HL-60 (cell line): ENCODE measurements around the gene TIMM23.
A peak's percentile ranks its signal among the peaks of the same experiment; 100 is the strongest.

Experiments
- DNase-seq, 2 experiments: peaks; one replicate each; pipeline ENCODE4 v3.0.0-alpha.2; 2010 to 2020; ENCODE audit warnings: low read depth in 1 of 2, low spot score in 1 of 2
- H3K27ac ChIP-seq: fragments of 250-450 bp; sonication (Bioruptor Pico); replicated peaks from 2 replicates; pipeline ENCODE4 v1.5.1; 2020; ENCODE audit warnings: mild to moderate bottlenecking, moderate library complexity
- H3K27me3 ChIP-seq: fragments of 250-450 bp; sonication (Bioruptor Pico); 2 replicates; pipeline ENCODE4 v1.5.1; 2021; ENCODE audit warnings: mild to moderate bottlenecking, moderate library complexity; ENCODE audit not compliant: insufficient read depth, poor library complexity, severe bottlenecking
- H3K4me3 ChIP-seq: replicated peaks from 2 replicates; pipeline ENCODE4 v1.5.1; 2011; ENCODE audit warnings: mild to moderate bottlenecking, control low read depth, low read length; ENCODE audit not compliant: insufficient read depth
- GABPA ChIP-seq: IDR thresholded peaks from 2 replicates; pipeline ENCODE4 v1.6.1; 2012; ENCODE audit warnings: low read depth
- POLR2AphosphoS5 ChIP-seq: IDR thresholded peaks from 2 replicates; pipeline ENCODE4 v1.6.1; 2012; ENCODE audit warnings: low read depth
- SPI1 ChIP-seq: IDR thresholded peaks from 2 replicates; pipeline ENCODE4 v1.6.1; 2012; ENCODE audit warnings: low read depth, mild to moderate bottlenecking, borderline replicate concordance
- TF ChIP-seq, protein P1 (sequence below): IDR thresholded peaks from one replicate; pipeline ENCODE4 v1.5.1; 2011; ENCODE audit warnings: low read length, control low read depth, inconsistent platforms; ENCODE audit not compliant: insufficient read depth
- TF ChIP-seq, protein P2 (sequence below): IDR thresholded peaks from 2 replicates; pipeline ENCODE4 v1.6.1; 2012; ENCODE audit warnings: low read depth; ENCODE audit not compliant: insufficient replicate concordance

TIMM23 gene

DNA sequence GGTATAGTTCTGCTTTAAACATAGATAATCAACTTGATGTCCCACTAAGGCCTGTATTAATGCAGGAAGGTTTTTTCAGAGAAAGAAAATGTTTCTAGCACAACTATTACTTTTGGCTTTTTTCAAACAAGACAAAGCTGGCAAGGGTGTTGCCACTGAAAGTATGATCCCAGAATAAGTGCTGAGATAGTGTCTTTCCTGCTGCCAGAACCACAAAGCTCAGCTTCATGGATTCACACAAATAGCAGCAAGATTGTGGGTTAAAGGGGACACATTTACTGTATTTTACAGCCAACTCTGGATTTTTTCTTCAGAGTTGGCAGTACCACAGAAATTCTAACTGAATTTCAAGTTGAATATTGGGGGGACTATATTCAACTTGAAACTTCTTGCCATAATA is 53.8 kb downstream of the TIMM23 start:
- DNase-seq: no peak
- TF ChIP-seq, protein P1, sequence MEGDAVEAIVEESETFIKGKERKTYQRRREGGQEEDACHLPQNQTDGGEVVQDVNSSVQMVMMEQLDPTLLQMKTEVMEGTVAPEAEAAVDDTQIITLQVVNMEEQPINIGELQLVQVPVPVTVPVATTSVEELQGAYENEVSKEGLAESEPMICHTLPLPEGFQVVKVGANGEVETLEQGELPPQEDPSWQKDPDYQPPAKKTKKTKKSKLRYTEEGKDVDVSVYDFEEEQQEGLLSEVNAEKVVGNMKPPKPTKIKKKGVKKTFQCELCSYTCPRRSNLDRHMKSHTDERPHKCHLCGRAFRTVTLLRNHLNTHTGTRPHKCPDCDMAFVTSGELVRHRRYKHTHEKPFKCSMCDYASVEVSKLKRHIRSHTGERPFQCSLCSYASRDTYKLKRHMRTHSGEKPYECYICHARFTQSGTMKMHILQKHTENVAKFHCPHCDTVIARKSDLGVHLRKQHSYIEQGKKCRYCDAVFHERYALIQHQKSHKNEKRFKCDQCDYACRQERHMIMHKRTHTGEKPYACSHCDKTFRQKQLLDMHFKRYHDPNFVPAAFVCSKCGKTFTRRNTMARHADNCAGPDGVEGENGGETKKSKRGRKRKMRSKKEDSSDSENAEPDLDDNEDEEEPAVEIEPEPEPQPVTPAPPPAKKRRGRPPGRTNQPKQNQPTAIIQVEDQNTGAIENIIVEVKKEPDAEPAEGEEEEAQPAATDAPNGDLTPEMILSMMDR: no peak
- TF ChIP-seq, protein P2, sequence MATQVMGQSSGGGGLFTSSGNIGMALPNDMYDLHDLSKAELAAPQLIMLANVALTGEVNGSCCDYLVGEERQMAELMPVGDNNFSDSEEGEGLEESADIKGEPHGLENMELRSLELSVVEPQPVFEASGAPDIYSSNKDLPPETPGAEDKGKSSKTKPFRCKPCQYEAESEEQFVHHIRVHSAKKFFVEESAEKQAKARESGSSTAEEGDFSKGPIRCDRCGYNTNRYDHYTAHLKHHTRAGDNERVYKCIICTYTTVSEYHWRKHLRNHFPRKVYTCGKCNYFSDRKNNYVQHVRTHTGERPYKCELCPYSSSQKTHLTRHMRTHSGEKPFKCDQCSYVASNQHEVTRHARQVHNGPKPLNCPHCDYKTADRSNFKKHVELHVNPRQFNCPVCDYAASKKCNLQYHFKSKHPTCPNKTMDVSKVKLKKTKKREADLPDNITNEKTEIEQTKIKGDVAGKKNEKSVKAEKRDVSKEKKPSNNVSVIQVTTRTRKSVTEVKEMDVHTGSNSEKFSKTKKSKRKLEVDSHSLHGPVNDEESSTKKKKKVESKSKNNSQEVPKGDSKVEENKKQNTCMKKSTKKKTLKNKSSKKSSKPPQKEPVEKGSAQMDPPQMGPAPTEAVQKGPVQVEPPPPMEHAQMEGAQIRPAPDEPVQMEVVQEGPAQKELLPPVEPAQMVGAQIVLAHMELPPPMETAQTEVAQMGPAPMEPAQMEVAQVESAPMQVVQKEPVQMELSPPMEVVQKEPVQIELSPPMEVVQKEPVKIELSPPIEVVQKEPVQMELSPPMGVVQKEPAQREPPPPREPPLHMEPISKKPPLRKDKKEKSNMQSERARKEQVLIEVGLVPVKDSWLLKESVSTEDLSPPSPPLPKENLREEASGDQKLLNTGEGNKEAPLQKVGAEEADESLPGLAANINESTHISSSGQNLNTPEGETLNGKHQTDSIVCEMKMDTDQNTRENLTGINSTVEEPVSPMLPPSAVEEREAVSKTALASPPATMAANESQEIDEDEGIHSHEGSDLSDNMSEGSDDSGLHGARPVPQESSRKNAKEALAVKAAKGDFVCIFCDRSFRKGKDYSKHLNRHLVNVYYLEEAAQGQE: no peak
- no peak for TF ChIP-seq GABPA
- no peak for TF ChIP-seq SPI1
- peak overlapping the region; percentile 16; the same call in 1 of the 2 replicates for H3K27ac ChIP-seq
- no peaks in the 10 kb centered on the region for H3K27me3 ChIP-seq
- H3K4me3 ChIP-seq: no peak overlapping the region

DNA sequence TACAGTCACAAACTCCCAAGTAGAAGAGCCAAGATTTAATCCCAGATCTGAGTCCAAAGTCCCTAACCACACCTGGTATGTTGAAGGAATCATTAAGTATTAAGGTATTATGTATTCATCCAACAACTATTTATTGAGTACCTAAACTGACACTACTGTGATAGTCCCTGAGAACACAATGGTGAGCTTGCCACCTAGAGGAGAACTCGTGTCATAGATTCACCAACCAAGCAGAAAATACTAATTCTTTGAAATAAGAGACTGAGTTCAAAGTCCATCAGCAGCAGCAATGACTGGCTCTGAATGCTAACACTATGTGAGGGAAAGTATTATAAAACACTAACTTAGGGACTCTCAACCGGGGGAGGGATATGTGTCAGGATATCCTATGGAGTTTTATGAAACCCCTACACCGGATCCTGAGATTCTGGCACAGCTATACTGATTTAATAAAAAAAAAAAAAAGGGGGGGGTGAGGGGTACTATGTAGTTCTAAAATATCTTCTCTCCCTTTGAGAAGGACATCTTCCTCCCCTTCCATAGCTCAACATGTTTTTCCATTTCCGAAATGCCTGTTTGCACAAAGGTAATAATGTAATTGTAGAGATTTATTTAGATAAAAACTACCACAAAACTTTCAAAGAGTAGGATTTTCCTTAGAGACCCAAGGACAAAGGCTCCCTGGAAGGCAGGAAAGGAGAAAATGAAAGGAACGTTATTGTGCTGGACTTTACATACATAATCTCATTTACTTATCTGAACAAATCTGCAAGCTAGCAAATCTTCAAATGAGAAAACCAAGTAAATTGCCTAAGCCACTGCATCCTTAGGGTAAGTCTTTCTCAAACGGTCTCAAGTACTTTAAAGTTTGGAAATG is 56.5 kb downstream of the TIMM23 start:
- DNase-seq: peak in 1 of 2 experiments; percentile 63
- Histone ChIP-seq H3K27me3 (no peaks in the 10 kb centered on the region), H3K27ac (peak overlapping the region; percentile 95), H3K4me3 (peak overlapping the region; percentile 82)
- TF ChIP-seq, protein P1: peak; percentile 50
- TF ChIP-seq GABPA (no peak), POLR2AphosphoS5 (peak; percentile 17; the same call in 1 of the 2 replicates), SPI1 (no peak)
- TF ChIP-seq, protein P2: no peak

DNA sequence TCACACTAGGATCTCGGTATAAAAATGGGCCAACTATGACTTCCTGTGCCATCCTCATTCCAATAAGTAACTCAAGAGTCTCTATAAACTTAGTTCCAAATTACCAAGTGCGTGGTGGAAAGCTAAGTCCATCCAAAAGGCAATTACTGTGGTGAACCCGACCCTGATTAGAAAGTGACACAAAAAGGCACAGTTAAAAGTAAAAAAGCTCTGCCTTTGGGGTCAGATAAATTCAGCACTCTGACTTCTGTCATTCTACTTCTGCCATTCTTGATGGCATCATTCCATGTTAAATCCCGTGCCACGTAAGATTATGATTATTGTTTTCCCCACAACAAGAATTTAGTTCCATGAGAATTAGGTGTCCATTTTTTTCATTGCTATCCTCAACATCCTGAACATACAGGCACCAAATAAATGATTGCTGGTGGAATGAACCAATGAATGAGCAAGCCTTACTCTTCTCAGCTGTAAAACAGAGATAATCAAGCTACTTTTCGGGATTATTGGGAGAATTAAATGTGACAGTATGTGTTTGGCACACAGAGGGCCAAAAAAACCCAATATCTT is 57.3 kb downstream of the TIMM23 start:
- Histone ChIP-seq H3K27me3 (no peaks in the 10 kb centered on the region), H3K27ac (peak overlapping the region; percentile 95), H3K4me3 (peak overlapping the region; percentile 82)
- no peak for DNase-seq
- 0 out of 2 replicates have a peak, but pooled peaks have one; percentile 19 for TF ChIP-seq POLR2AphosphoS5
- TF ChIP-seq GABPA: no peak

DNA sequence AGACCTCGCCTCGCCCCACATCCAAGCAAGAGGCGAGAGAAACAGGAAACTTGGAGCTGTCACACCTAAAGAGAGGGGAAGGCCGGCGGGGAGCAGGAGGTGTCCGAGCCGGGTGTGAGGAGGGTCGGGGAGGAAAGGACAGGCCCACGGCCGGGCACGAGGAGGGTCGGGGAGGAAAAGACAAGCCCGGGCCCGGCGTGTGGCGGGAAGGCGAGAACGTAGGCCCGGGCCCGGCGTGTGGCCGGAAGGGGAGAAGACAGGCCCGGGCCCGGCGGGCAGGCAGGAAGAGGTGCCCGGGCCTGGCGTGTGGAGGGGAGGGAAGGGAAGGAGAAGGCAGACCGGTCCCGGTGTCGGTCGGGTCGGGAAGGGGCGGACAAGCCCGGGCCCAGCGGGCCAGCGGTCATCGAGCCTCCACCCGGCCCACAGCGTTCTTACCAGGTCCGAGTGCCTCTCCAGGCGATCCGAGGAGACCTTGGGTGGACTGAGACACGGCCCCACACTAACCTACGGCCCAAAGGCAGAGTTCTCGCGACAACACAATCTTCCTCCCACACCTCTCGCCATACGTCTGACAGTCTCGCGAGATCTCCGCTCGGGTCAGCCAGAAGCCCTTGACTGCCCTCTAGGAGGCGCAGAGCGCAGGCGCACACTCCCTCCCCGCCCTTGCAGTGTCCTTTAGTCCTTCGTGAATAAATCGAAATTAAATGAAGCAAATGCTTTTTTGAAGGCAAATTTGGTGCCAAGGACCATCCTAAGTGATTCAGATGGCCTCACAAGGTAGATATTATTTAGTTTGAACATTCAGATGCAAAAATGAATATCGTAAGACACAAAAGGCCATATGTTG is 58.0 kb downstream of the TIMM23 start, which contains the start of gene NCOA4:
Gene NCOA4, minus strand, starts transcription at position 533 of the 847 bp plus-strand sequence. CDS start 13,943 bp downstream, outside the sequence.
- no peaks in the 10 kb centered on the region for H3K27me3 ChIP-seq
- H3K27ac ChIP-seq: peak within 1 kb of the TSS; percentile 95
- peak; percentile 99 for DNase-seq
- no peak for TF ChIP-seq GABPA
- no peak for TF ChIP-seq SPI1
- TF ChIP-seq, protein P1: peak; percentile 83
- TF ChIP-seq, protein P2: peak; percentile 61
- TF ChIP-seq POLR2AphosphoS5: peak; percentile 95
- peak within 1 kb of the TSS; percentile 82 for H3K4me3 ChIP-seq
